Measurements from ENCODE around the gene A1BG. TPM values are rescaled to one million over a fixed set of nuclear protein-coding genes. Genes with fewer than 3 reads are reported as not detected.
A peak's percentile ranks its signal among the peaks of the same experiment; 100 is the strongest.

The A1BG gene
- total RNA-seq, 2 experiments from 2014 or later: 26.9 to 47.2 TPM

- ChIA-PET CTCF (ENCODE audit: unreplicated experiment) (no interaction called here), POLR2A (interaction anchor here (1.0 to 1.5 kb wide), 2 partner anchors 8 to 21 kb away, joined by 3 to 4 read pairs; partner anchors contain the start of gene ZSCAN22)
- no TSS peak for BruUV-seq (replicated peaks)
- H4K20me1 ChIP-seq (ENCODE audit: insufficient read depth, low read length): no peaks in the 10 kb centered on the region
- H3K4me2 ChIP-seq (ENCODE audit: low read length): peak within 1 kb of the TSS; percentile 77
- no peaks in the 10 kb centered on the region for H3K9me2 ChIP-seq (ENCODE audit: insufficient read depth, low read length)
- peak; percentile 98 for DNase-seq (ENCODE audit: low spot score)
- peaks cover 15% of the 10 kb centered on the region for H3K4me1 ChIP-seq (ENCODE audit: insufficient read depth, low read length, poor library complexity, severe bottlenecking)
- TF ChIP-seq EZH2phosphoT487 (IDR thresholded peaks at IDR 0.05; ENCODE audit: borderline replicate concordance, low read depth, low read length) (no peak), CTCF (conservative IDR thresholded peaks at IDR 0.05; ENCODE audit: low read length) (no peak)
- H2AFZ ChIP-seq (ENCODE audit: low read length): peak within 1 kb of the TSS; percentile 89
- H3K4me3 ChIP-seq (ENCODE audit: low read depth, low read length, poor library complexity, severe bottlenecking): peak within 1 kb of the TSS; percentile 94
- H3K9me3 ChIP-seq (ENCODE audit: low read length): peaks cover 15% of the 10 kb centered on the region; the same call in 1 of the 2 replicates
- H3K79me2 ChIP-seq (ENCODE audit: insufficient read depth, low read depth, low read length): peaks cover 18% of the 10 kb centered on the region
- peak within 1 kb of the TSS; percentile 46 for H3K27ac ChIP-seq (ENCODE audit: low read depth, low read length, poor library complexity, severe bottlenecking)
- H3K36me3 ChIP-seq (ENCODE audit: insufficient read depth, low read length): peaks cover 79% of the 10 kb centered on the region
- intact Hi-C loops (cut with micrococcal nuclease; ENCODE audit: unreplicated experiment): loop anchor here (1.0 to 2.0 kb wide), 5 partner anchors 22 to 122 kb away; partner anchors contain the start of genes ZNF274, ZNF544, ZNF8 and ZNF837
Observed at GRCh38 chr19:58305065-58305931, 48.0 kb downstream of the A1BG start, which contains the start of gene ERVK3-1. ERVK3-1 (plus strand) TSS chr19:58305377; CDS start chr19:58312169, 6,792 bp downstream.

GRCh38 chr19:58304748-58305064, 48.6 kb downstream of the A1BG start:
- CTCF ChIA-PET (ENCODE audit: unreplicated experiment): no interaction called here
- intact Hi-C loops (cut with micrococcal nuclease; ENCODE audit: unreplicated experiment): loop anchor here (1.0 to 2.0 kb wide), 5 partner anchors 23 to 122 kb away; partner anchors contain the start of genes ZNF274, ZNF544, ZNF8 and ZNF837
- H2AFZ ChIP-seq (ENCODE audit: low read length): peak overlapping the region; percentile 89
- H3K4me3 ChIP-seq (ENCODE audit: low read depth, low read length, poor library complexity, severe bottlenecking): peak overlapping the region; percentile 94
- BruUV-seq (replicated peaks): no TSS peak
- H3K79me2 ChIP-seq (ENCODE audit: insufficient read depth, low read depth, low read length): peaks cover 18% of the 10 kb centered on the region
- peaks cover 15% of the 10 kb centered on the region for H3K4me1 ChIP-seq (ENCODE audit: insufficient read depth, low read length, poor library complexity, severe bottlenecking)
- no peaks in the 10 kb centered on the region for H3K9me2 ChIP-seq (ENCODE audit: insufficient read depth, low read length)
- TF ChIP-seq CTCF (conservative IDR thresholded peaks at IDR 0.05; ENCODE audit: low read length): no peak
- H4K20me1 ChIP-seq (ENCODE audit: insufficient read depth, low read length): no peaks in the 10 kb centered on the region
- POLR2A ChIA-PET: interaction anchor here (1.0 kb wide), 1 partner anchor 22 kb away, joined by 4 read pairs; the partner anchor contains the start of gene ZSCAN22
- H3K27ac ChIP-seq (ENCODE audit: low read depth, low read length, poor library complexity, severe bottlenecking): peak overlapping the region; percentile 33
- H3K9me3 ChIP-seq (ENCODE audit: low read length): peaks cover 15% of the 10 kb centered on the region; the same call in 1 of the 2 replicates
- peaks cover 79% of the 10 kb centered on the region for H3K36me3 ChIP-seq (ENCODE audit: insufficient read depth, low read length)
- DNase-seq (ENCODE audit: low spot score): no peak
- peak overlapping the region; percentile 72 for H3K4me2 ChIP-seq (ENCODE audit: low read length)

All from OCI-LY7 (cell line).